Thyroid gland (tissue), 4 donors: Measurements from ENCODE around the gene CNOT1. TPM values are rescaled to one million over a fixed set of nuclear protein-coding genes. Genes with fewer than 3 reads are reported as not detected.

Source experiments
- DNase-seq, 2 donors: peaks; one replicate each; pipeline ENCODE4 v3.0.0-alpha.2; 2019
- H3K27ac ChIP-seq, 3 donors: fragments of 200-600 bp; sonication (generic); 1 replicate in 2 of 3; 2 replicates in 1 of 3; pipeline ENCODE4 v1.5.1; 2016 to 2019; ENCODE audit warnings: mild to moderate bottlenecking in 1 of 3, moderate library complexity in 1 of 3
- H3K27me3 ChIP-seq: fragments of 200-600 bp; sonication (generic); one replicate; pipeline ENCODE4 v1.5.1; 2019
- H3K36me3 ChIP-seq, 2 donors: fragments of 200-600 bp; sonication (generic); one replicate each; pipeline ENCODE4 v1.5.1; 2016 to 2019
- H3K4me1 ChIP-seq, 2 donors: fragments of 200-600 bp; sonication (generic); one replicate each; pipeline ENCODE4 v1.5.1; 2017 to 2019
- H3K4me3 ChIP-seq, 3 donors: fragments of 200-600 bp; sonication (generic); replicated peaks in 1 of 3; 1 replicate in 2 of 3; 2 replicates in 1 of 3; pipeline ENCODE4 v1.5.1; 2016; ENCODE audit warnings: mild to moderate bottlenecking in 1 of 3
- H3K9me3 ChIP-seq: fragments of 200-600 bp; sonication (generic); one replicate; pipeline ENCODE4 v1.5.1; 2017
- POLR2A ChIP-seq, 2 donors: fragments of 450-650 bp; IDR thresholded peaks; one replicate each; pipeline ENCODE4 v1.6.1; 2017; ENCODE audit warnings: antibody characterized with exemption in 2 of 2, mild to moderate bottlenecking in 2 of 2, moderate library complexity in 1 of 2
- WGBS, 2 donors: methylation state at CpG; one replicate each; pipeline ENCODE4 v1.1.5; 2017; 5-methylcytosine and 5-hydroxymethylcytosine counted together
- intact Hi-C: fragments of 100-400 bp; cut with DNase I; formaldehyde crosslinking; loops from one replicate; pipeline ENCODE4 v1.15.1; 2023
- total RNA-seq, 4 donors: library from RNA; depleted of rRNA; stranded (reverse); fragments of >200 nt; gene quantifications; one replicate each; pipeline ENCODE4 v1.2.3, GENCODE V29; 2016
- TF ChIP-seq, protein P1 (sequence below), 6 experiments: fragments of 200-600 bp in 3 of 6; fragments of 450-650 bp in 3 of 6; sonication (generic) in 3 of 6; IDR thresholded peaks; one replicate each; pipeline ENCODE4 v1.5.1; 2016 to 2019; ENCODE audit warnings: antibody characterized with exemption in 6 of 6, mild to moderate bottlenecking in 2 of 6, inconsistent platforms in 1 of 6, moderate library complexity in 1 of 6

Gene CNOT1
- total RNA-seq, 4 donors from 2014 or later = 109 to 150 (median 133) TPM

DNA sequence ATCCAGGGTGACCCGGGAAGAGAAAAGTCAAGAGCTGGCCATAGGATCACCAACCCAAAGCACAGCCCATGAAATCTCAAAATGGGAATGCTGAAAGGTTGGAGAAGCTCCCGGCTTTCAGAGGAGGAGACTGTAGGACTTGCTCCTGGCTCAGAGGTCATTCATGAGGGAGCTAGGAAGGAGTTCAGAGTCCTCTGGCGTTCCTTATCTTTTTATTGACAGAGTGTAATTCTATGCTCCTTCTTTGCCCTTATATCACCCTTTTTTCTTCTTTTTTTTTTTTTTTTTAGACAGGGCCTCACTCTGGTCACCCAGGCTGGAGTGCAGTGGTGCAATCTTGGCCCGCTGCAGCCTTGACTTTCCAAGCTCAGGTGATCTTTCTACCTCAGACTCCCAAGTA is 27.3 kb upstream of the CNOT1 start:
- TF ChIP-seq, protein P1, sequence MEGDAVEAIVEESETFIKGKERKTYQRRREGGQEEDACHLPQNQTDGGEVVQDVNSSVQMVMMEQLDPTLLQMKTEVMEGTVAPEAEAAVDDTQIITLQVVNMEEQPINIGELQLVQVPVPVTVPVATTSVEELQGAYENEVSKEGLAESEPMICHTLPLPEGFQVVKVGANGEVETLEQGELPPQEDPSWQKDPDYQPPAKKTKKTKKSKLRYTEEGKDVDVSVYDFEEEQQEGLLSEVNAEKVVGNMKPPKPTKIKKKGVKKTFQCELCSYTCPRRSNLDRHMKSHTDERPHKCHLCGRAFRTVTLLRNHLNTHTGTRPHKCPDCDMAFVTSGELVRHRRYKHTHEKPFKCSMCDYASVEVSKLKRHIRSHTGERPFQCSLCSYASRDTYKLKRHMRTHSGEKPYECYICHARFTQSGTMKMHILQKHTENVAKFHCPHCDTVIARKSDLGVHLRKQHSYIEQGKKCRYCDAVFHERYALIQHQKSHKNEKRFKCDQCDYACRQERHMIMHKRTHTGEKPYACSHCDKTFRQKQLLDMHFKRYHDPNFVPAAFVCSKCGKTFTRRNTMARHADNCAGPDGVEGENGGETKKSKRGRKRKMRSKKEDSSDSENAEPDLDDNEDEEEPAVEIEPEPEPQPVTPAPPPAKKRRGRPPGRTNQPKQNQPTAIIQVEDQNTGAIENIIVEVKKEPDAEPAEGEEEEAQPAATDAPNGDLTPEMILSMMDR (IDR thresholded peaks at IDR 0.05) = no peak
- DNase-seq = no peak
- Histone ChIP-seq H3K27ac (no peak overlapping the region), H3K9me3 (no peaks in the 10 kb centered on the region), H3K4me1 (no peaks in the 10 kb centered on the region), H3K36me3 (no peaks in the 10 kb centered on the region), H3K27me3 (no peaks in the 10 kb centered on the region), H3K4me3 (no peak overlapping the region)
- WGBS, 2 donors = 88 to 90% methylated on average over 4 of the region's 4 CpGs
- intact Hi-C loops = loop anchor here (5.0 kb wide), 1 partner anchor 145 kb away; no protein-coding TSS in a partner anchor

GRCh38 chr16:58655215-58655596 is 25.6 kb upstream of the CNOT1 start:
- H3K27me3 ChIP-seq = no peaks in the 10 kb centered on the region
- no peaks in the 10 kb centered on the region for H3K9me3 ChIP-seq
- intact Hi-C loops = loop anchor here (5.0 kb wide), 1 partner anchor 143 kb away; no protein-coding TSS in a partner anchor
- no peak overlapping the region for H3K4me3 ChIP-seq
- H3K36me3 ChIP-seq = no peaks in the 10 kb centered on the region
- 84 to 88% methylated on average over 8 of the region's 8 CpGs for WGBS, 2 donors
- TF ChIP-seq, protein P1 (IDR thresholded peaks at IDR 0.05) = no peak
- no peak for TF ChIP-seq POLR2A (IDR thresholded peaks at IDR 0.05)
- DNase-seq = no peak
- no peaks in the 10 kb centered on the region for H3K4me1 ChIP-seq
- no peak overlapping the region for H3K27ac ChIP-seq

DNA sequence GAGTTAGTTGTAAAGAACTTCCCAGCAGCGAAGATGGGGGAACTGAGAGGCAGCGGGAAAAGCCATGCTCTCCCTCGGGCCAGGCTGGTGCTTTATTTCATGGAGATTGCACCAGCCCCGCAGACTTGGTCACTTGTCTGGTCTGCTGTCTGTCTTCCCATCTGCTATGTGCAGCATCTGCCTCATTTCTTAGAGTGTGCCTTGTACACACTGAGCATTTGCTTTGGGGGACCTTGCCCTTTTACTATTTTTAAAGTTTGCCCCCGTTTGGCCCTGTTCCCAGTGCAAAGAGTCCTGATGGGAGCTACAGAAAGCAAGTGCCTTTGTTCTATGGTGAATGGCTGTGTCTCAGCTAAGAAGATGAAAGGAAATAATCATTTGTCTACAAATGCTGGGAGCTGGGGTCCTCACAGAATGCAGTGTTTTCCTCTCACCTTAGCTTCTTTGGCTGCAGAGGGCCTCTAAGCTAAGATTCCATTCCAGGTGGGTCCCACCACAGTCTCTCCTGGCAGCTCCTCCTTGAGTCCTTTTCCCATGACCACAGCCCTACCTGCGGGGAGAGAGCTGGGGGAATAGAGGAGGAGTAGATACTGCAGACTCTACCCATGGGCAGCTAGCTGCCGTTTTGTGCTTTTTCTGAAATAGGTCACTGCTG is 25.1 kb upstream of the CNOT1 start:
- no peak overlapping the region for H3K27ac ChIP-seq
- 78 to 86% methylated on average over 7 of the region's 7 CpGs for WGBS, 2 donors
- no peaks in the 10 kb centered on the region for H3K9me3 ChIP-seq
- no peaks in the 10 kb centered on the region for H3K36me3 ChIP-seq
- H3K4me3 ChIP-seq = no peak overlapping the region
- no peak for TF ChIP-seq POLR2A (IDR thresholded peaks at IDR 0.05)
- TF ChIP-seq, protein P1 (IDR thresholded peaks at IDR 0.05) = no peak
- H3K4me1 ChIP-seq = no peaks in the 10 kb centered on the region
- DNase-seq = no peak
- H3K27me3 ChIP-seq = no peaks in the 10 kb centered on the region
- intact Hi-C loops = loop anchor here (5.0 kb wide), 1 partner anchor 142 kb away; no protein-coding TSS in a partner anchor

DNA sequence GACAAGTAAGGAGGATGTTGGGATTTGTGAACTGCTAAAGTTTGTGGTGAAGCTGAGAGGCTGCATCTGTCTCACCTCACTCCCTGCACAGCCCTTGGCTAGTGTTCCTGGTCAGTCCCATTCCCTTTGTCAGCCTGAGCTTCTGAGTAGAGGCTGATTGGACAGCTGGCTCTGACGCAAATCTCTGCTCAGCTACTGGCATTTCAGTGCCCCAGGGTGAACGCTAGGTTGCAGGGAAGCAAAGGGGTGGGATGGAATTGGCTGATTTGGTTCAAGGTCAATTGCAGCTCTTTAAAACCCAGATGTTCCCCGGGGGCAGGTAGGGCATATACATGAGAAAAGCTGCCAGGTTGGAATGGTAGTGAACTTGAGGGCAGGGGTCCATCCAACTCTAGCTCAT is 23.1 kb upstream of the CNOT1 start:
- DNase-seq = no peak
- TF ChIP-seq, protein P1 (IDR thresholded peaks at IDR 0.05) = no peak
- TF ChIP-seq POLR2A (IDR thresholded peaks at IDR 0.05) = no peak
- Histone ChIP-seq H3K27ac (no peak overlapping the region), H3K4me1 (no peaks in the 10 kb centered on the region), H3K4me3 (no peak overlapping the region), H3K9me3 (no peaks in the 10 kb centered on the region), H3K27me3 (no peaks in the 10 kb centered on the region), H3K36me3 (no peaks in the 10 kb centered on the region)
- 37 to 47% methylated on average over 3 of the region's 3 CpGs for WGBS, 2 donors
- intact Hi-C loops = no loop called here

DNA sequence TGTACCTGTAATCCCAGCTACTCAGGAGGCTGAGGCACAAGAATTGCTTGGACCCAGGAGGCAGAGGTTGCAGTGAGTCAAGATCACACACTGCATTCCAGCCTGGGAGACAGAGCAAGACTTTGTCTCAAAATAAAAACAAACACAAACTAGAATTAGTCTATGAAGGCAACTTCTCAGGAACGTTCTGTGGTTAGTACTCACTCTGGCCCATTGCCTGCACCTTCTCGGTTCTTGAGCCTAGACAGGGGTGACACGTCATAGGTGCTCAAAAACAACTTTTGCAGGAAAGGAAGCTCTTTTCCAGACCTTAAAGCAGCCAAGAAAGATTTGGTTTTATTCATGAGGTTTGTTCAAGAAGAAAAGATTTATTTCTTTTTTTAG is 22.3 kb upstream of the CNOT1 start:
- Histone ChIP-seq H3K4me1 (no peaks in the 10 kb centered on the region), H3K36me3 (no peaks in the 10 kb centered on the region), H3K4me3 (no peak overlapping the region), H3K27me3 (no peaks in the 10 kb centered on the region), H3K9me3 (no peaks in the 10 kb centered on the region), H3K27ac (no peak overlapping the region)
- TF ChIP-seq, protein P1 (IDR thresholded peaks at IDR 0.05) = no peak
- no peak for TF ChIP-seq POLR2A (IDR thresholded peaks at IDR 0.05)
- 55 to 65% methylated on average over 3 of the region's 3 CpGs for WGBS, 2 donors
- intact Hi-C loops = no loop called here
- no peak for DNase-seq
